H7 (cell line): ENCODE measurements around the gene CBX6. TPM values are rescaled to one million over a fixed set of nuclear protein-coding genes. Genes with fewer than 3 reads are reported as not detected.

Experiments used
- DNase-seq: peaks from one replicate; pipeline ENCODE4 v3.0.0; 2012
- H3K27me3 ChIP-seq: 2 replicates; pipeline ENCODE4 v1.6.0; 2011; ENCODE audit warnings: mild to moderate bottlenecking, low read length; ENCODE audit not compliant: control insufficient read depth, insufficient read depth
- H3K36me3 ChIP-seq: replicated peaks from 2 replicates; pipeline ENCODE4 v1.5.1; 2011; ENCODE audit warnings: low read length; ENCODE audit not compliant: control insufficient read depth, insufficient read depth
- H3K4me3 ChIP-seq: 2 replicates; pipeline ENCODE4 v1.5.1; 2011; ENCODE audit warnings: low read depth, mild to moderate bottlenecking, control low read depth, low read length, moderate library complexity; ENCODE audit not compliant: insufficient read depth
- total RNA-seq: library from RNA; depleted of rRNA; stranded (reverse); fragments of >200 nt; shearing (Covaris generic); gene quantifications from 2 replicates; pipeline ENCODE4 v1.2.3, GENCODE V29; 2014

Gene CBX6
- total RNA-seq, 1 experiment from 2014 or later: 18.3 TPM

DNA sequence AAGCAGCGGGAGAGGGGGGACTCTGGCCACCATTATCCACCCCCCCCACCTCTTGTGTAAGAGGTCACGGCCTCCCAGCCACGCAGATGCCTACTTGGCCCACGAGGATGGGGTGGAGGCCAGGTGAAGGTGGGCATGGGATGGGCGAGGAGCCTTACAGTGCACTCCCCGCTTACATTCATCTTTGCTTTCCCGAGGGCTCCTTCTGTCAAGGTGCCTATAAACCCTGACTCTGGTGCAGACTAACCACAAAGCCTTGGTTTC lies 41.2 kb downstream of the CBX6 start:
- Histone ChIP-seq H3K27me3 (no peaks in the 10 kb centered on the region), H3K4me3 (no peak overlapping the region), H3K36me3 (no peaks in the 10 kb centered on the region)
- no peak for DNase-seq

DNA sequence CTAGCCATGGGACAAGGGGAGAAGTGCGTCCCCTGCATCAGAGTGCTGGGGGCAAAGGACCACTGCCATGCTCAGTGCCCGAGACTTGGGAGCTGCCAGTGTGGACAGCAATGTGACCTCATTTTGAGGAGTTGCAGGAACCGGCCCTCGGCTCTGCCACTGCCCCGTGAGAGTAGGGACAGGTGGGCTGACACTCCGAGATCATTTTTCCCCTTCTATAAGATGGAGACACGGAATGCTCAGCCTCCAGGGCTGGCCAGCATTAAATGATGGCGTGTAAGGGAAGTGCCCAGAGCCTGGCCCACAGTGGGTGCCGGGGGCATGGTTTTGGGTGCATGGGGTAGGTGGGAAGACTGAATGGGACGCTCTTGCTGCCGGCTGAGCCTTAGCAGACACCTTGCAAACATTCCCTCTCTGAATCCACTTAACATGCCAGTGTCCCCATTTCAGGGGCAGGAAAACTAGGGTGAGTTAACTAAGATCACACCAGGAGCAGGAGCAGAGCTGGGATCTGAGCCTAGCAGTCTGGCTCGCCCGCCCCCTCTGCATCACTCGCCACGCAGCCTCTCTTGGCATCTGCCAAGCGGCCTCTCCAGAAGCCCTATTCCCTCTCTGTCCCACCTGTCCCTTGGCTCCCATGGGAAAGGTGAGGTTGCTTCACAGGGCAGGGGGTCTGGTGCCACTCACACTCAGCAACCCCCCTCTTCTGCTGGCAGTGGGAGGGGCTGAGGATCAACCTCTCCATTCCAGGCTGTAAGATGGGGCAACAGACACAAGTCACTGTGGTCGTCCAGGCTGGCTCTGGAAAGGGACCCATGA lies 41.8 kb downstream of the CBX6 start:
- Histone ChIP-seq H3K27me3 (no peaks in the 10 kb centered on the region), H3K36me3 (no peaks in the 10 kb centered on the region), H3K4me3 (no peak overlapping the region)
- DNase-seq: no peak

DNA sequence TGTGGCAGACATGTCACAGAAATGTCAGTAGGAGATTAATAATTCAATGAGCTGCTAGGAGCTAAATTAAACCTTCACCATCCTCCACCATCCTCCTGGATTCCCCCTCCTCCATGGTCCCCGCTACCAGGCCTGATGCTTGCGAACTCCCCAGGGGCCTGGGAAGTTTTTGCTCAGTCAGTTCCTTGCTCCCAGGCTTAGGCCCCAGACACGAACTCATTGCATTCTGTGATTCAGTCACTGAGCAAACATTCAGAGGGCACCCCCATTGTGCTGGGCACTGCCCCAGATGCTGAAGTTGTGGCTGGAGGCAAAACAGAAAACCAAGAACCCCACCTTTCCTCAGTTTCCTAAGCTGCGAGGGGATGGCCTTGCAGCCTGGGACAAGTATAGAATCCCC lies 42.5 kb downstream of the CBX6 start:
- H3K27me3 ChIP-seq: no peaks in the 10 kb centered on the region

GRCh38 chr22:38828616-38829205 lies 43.3 kb downstream of the CBX6 start:
- H3K4me3 ChIP-seq: no peak overlapping the region
- no peak for DNase-seq
- no peaks in the 10 kb centered on the region for H3K27me3 ChIP-seq
- H3K36me3 ChIP-seq: no peaks in the 10 kb centered on the region

More for the DNA sequence above, 42.5 kb downstream of the CBX6 start:
- DNase-seq: no peak
- no peaks in the 10 kb centered on the region for H3K36me3 ChIP-seq
- H3K4me3 ChIP-seq: no peak overlapping the region

DNA sequence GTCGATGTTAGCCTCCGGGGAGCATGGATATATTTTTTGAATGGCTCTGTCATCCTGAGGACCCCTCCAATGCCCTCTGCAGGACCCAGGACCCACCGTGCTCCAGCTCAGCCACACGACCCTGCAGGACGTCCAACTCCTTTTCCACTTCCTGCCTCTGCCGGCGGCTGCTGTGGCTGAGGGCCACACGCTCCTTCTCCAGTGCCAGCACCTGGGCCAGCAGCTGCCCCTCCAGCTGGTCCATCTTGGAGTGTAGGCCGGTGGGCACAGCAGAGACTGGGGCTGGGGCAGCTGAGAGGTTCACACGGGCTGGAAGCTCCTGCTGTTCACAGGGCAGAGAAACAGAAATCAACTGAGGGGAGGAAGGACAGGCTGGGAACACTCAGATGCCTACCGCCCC lies 43.8 kb downstream of the CBX6 start:
- Histone ChIP-seq H3K36me3 (no peaks in the 10 kb centered on the region), H3K27me3 (no peaks in the 10 kb centered on the region), H3K4me3 (no peak overlapping the region)
- DNase-seq: no peak

GRCh38 chr22:38827510-38827909 lies 44.5 kb downstream of the CBX6 start:
- no peak for DNase-seq
- Histone ChIP-seq H3K27me3 (no peaks in the 10 kb centered on the region), H3K4me3 (no peak overlapping the region), H3K36me3 (no peaks in the 10 kb centered on the region)

GRCh38 chr22:38826801-38827200 lies 45.2 kb downstream of the CBX6 start:
- no peaks in the 10 kb centered on the region for H3K27me3 ChIP-seq
- no peaks in the 10 kb centered on the region for H3K36me3 ChIP-seq
- no peak for DNase-seq

DNA sequence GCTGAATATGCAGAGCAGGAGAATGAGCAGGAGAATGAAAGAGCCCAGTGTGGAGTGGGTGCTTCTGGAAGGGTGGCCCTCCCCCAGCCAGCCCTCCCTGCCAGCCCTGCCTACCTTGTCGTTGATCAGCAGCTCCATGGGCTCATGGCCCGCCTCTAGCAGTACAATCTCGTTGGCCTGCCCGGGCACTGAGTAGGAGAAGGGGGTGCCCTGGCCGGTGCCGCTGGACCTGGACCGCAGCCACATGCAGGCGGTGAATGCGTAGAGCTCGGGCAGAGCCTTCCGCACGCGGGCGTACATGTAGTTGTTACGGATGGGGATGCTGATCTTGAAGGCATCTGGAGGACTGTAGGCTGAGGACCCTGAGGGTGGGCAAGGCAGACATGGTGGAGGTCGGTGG lies 45.6 kb downstream of the CBX6 start:
- DNase-seq: no peak
- no peak overlapping the region for H3K4me3 ChIP-seq
- H3K36me3 ChIP-seq: no peaks in the 10 kb centered on the region
- no peaks in the 10 kb centered on the region for H3K27me3 ChIP-seq

More at GRCh38 chr22:38826801-38827200, 45.2 kb downstream of the CBX6 start:
- H3K4me3 ChIP-seq: no peak overlapping the region

GRCh38 chr22:38824585-38824984 lies 47.4 kb downstream of the CBX6 start:
- DNase-seq: peak; percentile 94

GRCh38 chr22:38823637-38824036 lies 48.4 kb downstream of the CBX6 start:
- no peak for DNase-seq
- Histone ChIP-seq H3K27me3 (no peaks in the 10 kb centered on the region), H3K4me3 (no peak overlapping the region), H3K36me3 (no peaks in the 10 kb centered on the region)

More at GRCh38 chr22:38824585-38824984, 47.4 kb downstream of the CBX6 start:
- Histone ChIP-seq H3K36me3 (no peaks in the 10 kb centered on the region), H3K27me3 (no peaks in the 10 kb centered on the region), H3K4me3 (no peak overlapping the region)

- H3K27me3 ChIP-seq: no peaks in the 10 kb centered on the region
- peak; percentile 35 for DNase-seq
- no peaks in the 10 kb centered on the region for H3K36me3 ChIP-seq
- no peak overlapping the region for H3K4me3 ChIP-seq
These were observed 48.9 kb downstream of the CBX6 start for GRCh38 chr22:38823076-38823475.

DNA sequence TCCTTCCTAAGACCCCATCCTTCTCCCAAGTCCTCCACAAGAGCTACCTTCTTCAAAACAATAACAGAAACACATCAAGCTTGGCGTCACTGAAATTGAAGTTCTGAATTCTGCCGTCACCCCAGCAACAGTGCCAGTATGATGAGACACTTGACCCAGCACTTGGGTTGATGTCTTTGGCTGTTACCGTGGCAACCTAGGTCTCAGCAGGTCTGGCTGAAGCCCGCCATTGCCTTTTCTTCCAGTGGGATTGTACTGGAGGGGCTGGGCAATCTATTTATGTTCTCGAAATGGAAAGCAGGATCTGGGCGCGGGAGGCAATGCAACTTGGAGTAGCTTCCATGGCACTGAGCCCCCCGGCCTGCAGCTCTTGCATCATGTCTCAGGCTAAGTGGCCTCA lies 52.0 kb downstream of the CBX6 start:
- no peaks in the 10 kb centered on the region for H3K27me3 ChIP-seq
- H3K4me3 ChIP-seq: no peak overlapping the region
- peak; percentile 51 for DNase-seq
- no peaks in the 10 kb centered on the region for H3K36me3 ChIP-seq

GRCh38 chr22:38819387-38819940 lies 52.6 kb downstream of the CBX6 start:
- Histone ChIP-seq H3K36me3 (no peaks in the 10 kb centered on the region), H3K4me3 (no peak overlapping the region), H3K27me3 (no peaks in the 10 kb centered on the region)
- no peak for DNase-seq

GRCh38 chr22:38817196-38817595 lies 54.8 kb downstream of the CBX6 start:
- DNase-seq: no peak
- Histone ChIP-seq H3K27me3 (no peaks in the 10 kb centered on the region), H3K36me3 (no peaks in the 10 kb centered on the region), H3K4me3 (no peak overlapping the region)

- no peak overlapping the region for H3K4me3 ChIP-seq
- peak; percentile 21 for DNase-seq
These were observed 56.2 kb downstream of the CBX6 start for GRCh38 chr22:38815842-38816241.

More at GRCh38 chr22:38815842-38816241, 56.2 kb downstream of the CBX6 start:
- Histone ChIP-seq H3K36me3 (no peaks in the 10 kb centered on the region), H3K27me3 (no peaks in the 10 kb centered on the region)
